MM.1S (cell line): ENCODE results near the gene OCRL.

ENCODE experiments used
- DNase-seq: peaks from one replicate; pipeline ENCODE4 v3.0.0-alpha.2; 2015
- H2AFZ ChIP-seq: fragments of 300-600 bp; sonication (generic); 2 replicates; pipeline ENCODE4 v1.6.0; 2016; ENCODE audit warnings: antibody characterized with exemption, low read length
- H3F3A ChIP-seq: fragments of 300-600 bp; sonication (generic); 2 replicates; pipeline ENCODE4 v1.6.1; 2016; ENCODE audit warnings: mild to moderate bottlenecking, antibody characterized with exemption, low read length, moderate library complexity, mixed read lengths; ENCODE audit not compliant: insufficient read depth
- H3K27ac ChIP-seq: fragments of 300-600 bp; sonication (generic); 2 replicates; pipeline ENCODE4 v1.5.1; 2016; ENCODE audit warnings: mild to moderate bottlenecking, low read length
- H3K27me3 ChIP-seq: fragments of 300-600 bp; sonication (generic); replicated peaks from 2 replicates; pipeline ENCODE4 v1.6.0; 2016; ENCODE audit warnings: low read length; ENCODE audit not compliant: insufficient read depth
- H3K36me3 ChIP-seq: fragments of 300-600 bp; sonication (generic); replicated peaks from 2 replicates; pipeline ENCODE4 v1.6.1; 2016; ENCODE audit warnings: mild to moderate bottlenecking, low read length, mixed read lengths; ENCODE audit not compliant: insufficient read depth
- H3K4me1 ChIP-seq: fragments of 300-600 bp; sonication (generic); 2 replicates; pipeline ENCODE4 v1.6.1; 2016; ENCODE audit warnings: low read length, mixed read lengths
- H3K4me2 ChIP-seq: fragments of 300-600 bp; sonication (generic); 2 replicates; pipeline ENCODE4 v1.6.0; 2016; ENCODE audit warnings: low read depth, low read length
- H3K4me3 ChIP-seq: fragments of 300-600 bp; sonication (generic); 2 replicates; pipeline ENCODE4 v1.5.1; 2016; ENCODE audit warnings: low read length, mixed read lengths
- H3K79me2 ChIP-seq: fragments of 300-600 bp; sonication (generic); 2 replicates; pipeline ENCODE4 v1.6.1; 2016; ENCODE audit warnings: mixed run types, low read length, mixed read lengths
- H3K9ac ChIP-seq: fragments of 300-600 bp; sonication (generic); 2 replicates; pipeline ENCODE4 v1.6.1; 2016; ENCODE audit warnings: low read length, mixed read lengths
- H3K9me2 ChIP-seq: fragments of 300-600 bp; sonication (generic); replicated peaks from 2 replicates; pipeline ENCODE4 v1.6.1; 2016; ENCODE audit warnings: mild to moderate bottlenecking, low read length, mixed read lengths; ENCODE audit not compliant: insufficient read depth
- H3K9me3 ChIP-seq: fragments of 300-600 bp; sonication (generic); replicated peaks from 2 replicates; pipeline ENCODE4 v1.6.1; 2016; ENCODE audit warnings: mild to moderate bottlenecking, low read length, mixed read lengths; ENCODE audit not compliant: insufficient read depth
- H4K20me1 ChIP-seq: fragments of 300-600 bp; sonication (generic); 2 replicates; pipeline ENCODE4 v1.6.1; 2016; ENCODE audit warnings: mild to moderate bottlenecking, low read length, moderate library complexity, mixed read lengths; ENCODE audit not compliant: insufficient read depth
- CTCF ChIP-seq: fragments of 300-600 bp; sonication (generic); IDR thresholded peaks from 2 replicates; pipeline ENCODE4 v1.5.1; 2016; ENCODE audit warnings: antibody characterized with exemption, low read length, mixed read lengths
- EZH2 ChIP-seq: fragments of 300-600 bp; sonication (generic); optimal IDR thresholded peaks from 2 replicates; pipeline ENCODE3; 2017; ENCODE audit warnings: low read depth, mild to moderate bottlenecking, antibody characterized with exemption, low read length, mixed read lengths
- EZH2phosphoT487 ChIP-seq: fragments of 300-600 bp; sonication (generic); IDR thresholded peaks from 2 replicates; pipeline ENCODE4 v1.6.1; 2018; ENCODE audit warnings: antibody characterized with exemption, low read length

The OCRL gene

GRCh38 chrX:129540068-129540653 lies at the start of gene OCRL:
OCRL (plus strand) TSS chrX:129540259; CDS start chrX:129540440, 181 bp downstream.
- H4K20me1 ChIP-seq: no peaks in the 10 kb centered on the region
- no peaks in the 10 kb centered on the region for H3K79me2 ChIP-seq
- peak within 1 kb of the TSS; percentile 73 for H3K4me2 ChIP-seq
- H2AFZ ChIP-seq: peak within 1 kb of the TSS; percentile 71
- H3K27ac ChIP-seq: no peak within 1 kb of the TSS
- peak within 1 kb of the TSS; percentile 73 for H3K4me3 ChIP-seq
- H3K9me3 ChIP-seq: no peaks in the 10 kb centered on the region
- H3K36me3 ChIP-seq: no peaks in the 10 kb centered on the region
- no peaks in the 10 kb centered on the region for H3K4me1 ChIP-seq
- peak; percentile 53 for DNase-seq
- H3F3A ChIP-seq: no peaks in the 10 kb centered on the region
- H3K9ac ChIP-seq: peak within 1 kb of the TSS; percentile 50; the same call in 1 of the 2 replicates
- H3K9me2 ChIP-seq: no peaks in the 10 kb centered on the region
- H3K27me3 ChIP-seq: no peaks in the 10 kb centered on the region
- no peak for TF ChIP-seq EZH2
- TF ChIP-seq CTCF: peak; percentile 59
- no peak for TF ChIP-seq EZH2phosphoT487

GRCh38 chrX:129490330-129490729 lies 49.7 kb upstream of the OCRL start:
- DNase-seq: no peak
- Histone ChIP-seq H3K27ac (no peak overlapping the region), H2AFZ (no peak overlapping the region), H3K36me3 (no peaks in the 10 kb centered on the region), H4K20me1 (no peaks in the 10 kb centered on the region), H3K4me2 (no peak overlapping the region), H3K27me3 (no peaks in the 10 kb centered on the region), H3K4me3 (no peak overlapping the region), H3K9me2 (no peaks in the 10 kb centered on the region), H3K9ac (no peak overlapping the region), H3K9me3 (no peaks in the 10 kb centered on the region), H3K79me2 (no peaks in the 10 kb centered on the region), H3F3A (no peaks in the 10 kb centered on the region), H3K4me1 (no peaks in the 10 kb centered on the region)
- no peak for TF ChIP-seq CTCF
- TF ChIP-seq EZH2: no peak
- TF ChIP-seq EZH2phosphoT487: no peak

GRCh38 chrX:129493643-129494042 lies 46.4 kb upstream of the OCRL start:
- DNase-seq: no peak
- H3F3A ChIP-seq: no peaks in the 10 kb centered on the region
- H3K4me1 ChIP-seq: no peaks in the 10 kb centered on the region
- H3K4me3 ChIP-seq: no peak overlapping the region
- no peaks in the 10 kb centered on the region for H3K36me3 ChIP-seq
- H3K27me3 ChIP-seq: no peaks in the 10 kb centered on the region
- H3K9ac ChIP-seq: no peak overlapping the region
- H3K9me2 ChIP-seq: no peaks in the 10 kb centered on the region
- H3K27ac ChIP-seq: no peak overlapping the region
- no peak overlapping the region for H3K4me2 ChIP-seq
- TF ChIP-seq EZH2 (no peak), EZH2phosphoT487 (no peak), CTCF (no peak)
- H4K20me1 ChIP-seq: no peaks in the 10 kb centered on the region
- H3K79me2 ChIP-seq: no peaks in the 10 kb centered on the region
- H3K9me3 ChIP-seq: no peaks in the 10 kb centered on the region
- H2AFZ ChIP-seq: no peak overlapping the region
